Liver (tissue), 3 donors: ENCODE data around the gene CCNB1IP1.

Experiments used
- CTCF ChIP-seq: fragments of 150-350 bp; IDR thresholded peaks from 2 replicates; pipeline ENCODE4 v1.5.1; 2017; ENCODE audit warnings: improper control_type of control experiment, low read depth, low read length; ENCODE audit not compliant: missing input control
- FOXA1 ChIP-seq: IDR thresholded peaks from 2 replicates; pipeline ENCODE4 v1.6.1; 2016; ENCODE audit warnings: antibody characterized with exemption
- GABPA ChIP-seq, 2 donors: IDR thresholded peaks in 1 of 2; conservative IDR thresholded peaks in 1 of 2; 2 replicates each; pipeline ENCODE4 v1.6.1; 2016; ENCODE audit warnings: antibody characterized with exemption in 2 of 2, mild to moderate bottlenecking in 1 of 2, moderate library complexity in 1 of 2
- HNF4A ChIP-seq, 2 donors: conservative IDR thresholded peaks; 2 replicates each; pipeline ENCODE4 v1.6.1; 2016; ENCODE audit warnings: antibody characterized with exemption in 2 of 2, mild to moderate bottlenecking in 2 of 2
- JUND ChIP-seq, 2 donors: IDR thresholded peaks; 2 replicates each; pipeline ENCODE4 v1.6.1; 2016; ENCODE audit warnings: antibody characterized with exemption in 2 of 2
- MAX ChIP-seq: IDR thresholded peaks from 2 replicates; pipeline ENCODE4 v1.6.1; 2016; ENCODE audit warnings: antibody characterized with exemption
- RAD21 ChIP-seq, 2 donors: IDR thresholded peaks; 2 replicates each; pipeline ENCODE4 v1.6.1; 2016; ENCODE audit warnings: antibody characterized with exemption in 2 of 2, mild to moderate bottlenecking in 2 of 2
- REST ChIP-seq: IDR thresholded peaks from 2 replicates; pipeline ENCODE4 v1.6.1; 2016; ENCODE audit warnings: antibody characterized with exemption, mild to moderate bottlenecking
- SP1 ChIP-seq: IDR thresholded peaks from 2 replicates; pipeline ENCODE4 v1.6.1; 2018; ENCODE audit warnings: antibody characterized with exemption, mild to moderate bottlenecking
- TAF1 ChIP-seq: conservative IDR thresholded peaks from 2 replicates; pipeline ENCODE4 v1.6.1; 2016; ENCODE audit warnings: antibody characterized with exemption, mild to moderate bottlenecking
- YY1 ChIP-seq: IDR thresholded peaks from 2 replicates; pipeline ENCODE4 v1.6.1; 2016; ENCODE audit warnings: antibody characterized with exemption, mild to moderate bottlenecking
- ZBTB33 ChIP-seq: IDR thresholded peaks from 2 replicates; pipeline ENCODE4 v1.6.1; 2016; ENCODE audit warnings: antibody characterized with exemption
- donor health status: healthy.
- donor health status: healthy.

- no peak for TF ChIP-seq RAD21 (IDR thresholded peaks at IDR 0.05)
- TF ChIP-seq MAX: no peak
- TF ChIP-seq GABPA (IDR thresholded peaks at IDR 0.05 in 1 of 2, conservative IDR thresholded peaks at IDR 0.05 in 1 of 2): no peak
- TF ChIP-seq CTCF: no peak
- TF ChIP-seq SP1: no peak
- no peak for TF ChIP-seq JUND (IDR thresholded peaks at IDR 0.05)
- no peak for TF ChIP-seq YY1
- no peak for TF ChIP-seq ZBTB33
- no peak for TF ChIP-seq FOXA1
- no peak for TF ChIP-seq TAF1
- no peak for TF ChIP-seq REST
- TF ChIP-seq HNF4A (conservative IDR thresholded peaks at IDR 0.05): no peak
Measured at GRCh38 chr14:20377171-20377570, 44.1 kb upstream of the CCNB1IP1 start.
